ENCODE measurements around the gene EP400. TPM values are rescaled to one million over a fixed set of nuclear protein-coding genes. Genes with fewer than 3 reads are reported as not detected.

EP400 gene
- total RNA-seq, 1 experiment from 2014 or later = 60.5 TPM

GRCh38 chr12:132018193-132018916 lies 68.6 kb downstream of the EP400 start:
- Histone ChIP-seq H3K4me3 (ENCODE audit: low read depth, low read length) (no peak overlapping the region), H3K9me3 (no peaks in the 10 kb centered on the region), H3K36me3 (ENCODE audit: control insufficient read depth, insufficient read depth, low read length) (no peaks in the 10 kb centered on the region; the same call in none of the 2 replicates), H3K27me3 (replicated peaks; ENCODE audit: control insufficient read depth, insufficient read depth, low read length) (no peaks in the 10 kb centered on the region), H3K4me1 (no peaks in the 10 kb centered on the region)
- Mint-ChIP-seq H3K4me1 (ENCODE audit: low read depth, unreplicated experiment) (no peaks in the 10 kb centered on the region), H3K36me3 (ENCODE audit: insufficient read depth, unreplicated experiment) (peaks cover 58% of the 10 kb centered on the region), H3K9me3 (ENCODE audit: unreplicated experiment) (no peaks in the 10 kb centered on the region), H3K27ac (ENCODE audit: unreplicated experiment) (no peak overlapping the region), H3K27me3 (ENCODE audit: insufficient read depth, unreplicated experiment) (no peaks in the 10 kb centered on the region), H3K4me3 (ENCODE audit: unreplicated experiment) (no peak overlapping the region)
- DNase-seq = no peak
- intact Hi-C loops (cut with micrococcal nuclease; ENCODE audit: unreplicated experiment) = no loop called here
- no peak for TF ChIP-seq CTCF (IDR thresholded peaks at IDR 0.05; ENCODE audit: insufficient read depth in 1 of 2, low read depth in 1 of 2, low read length in 1 of 2, severe bottlenecking in 1 of 2, unreplicated experiment in 1 of 2)
- ChIA-PET POLR2A (no interaction called here), CTCF (no interaction called here)
- no TSS peak for BruUV-seq (replicated peaks)

GRCh38 chr12:132019891-132020290 lies 70.1 kb downstream of the EP400 start:
- no peaks in the 10 kb centered on the region for H3K4me1 Mint-ChIP-seq (ENCODE audit: low read depth, unreplicated experiment)
- no peak for TF ChIP-seq CTCF (IDR thresholded peaks at IDR 0.05; ENCODE audit: insufficient read depth in 1 of 2, low read depth in 1 of 2, low read length in 1 of 2, severe bottlenecking in 1 of 2, unreplicated experiment in 1 of 2)
- Histone ChIP-seq H3K27me3 (replicated peaks; ENCODE audit: control insufficient read depth, insufficient read depth, low read length) (no peaks in the 10 kb centered on the region), H3K4me1 (no peaks in the 10 kb centered on the region), H3K4me3 (ENCODE audit: low read depth, low read length) (no peak overlapping the region), H3K9me3 (no peaks in the 10 kb centered on the region), H3K36me3 (ENCODE audit: control insufficient read depth, insufficient read depth, low read length) (no peaks in the 10 kb centered on the region)
- no peak overlapping the region for H3K4me3 Mint-ChIP-seq (ENCODE audit: unreplicated experiment)
- H3K36me3 Mint-ChIP-seq (ENCODE audit: insufficient read depth, unreplicated experiment) = peaks cover 65% of the 10 kb centered on the region
- BruUV-seq (replicated peaks) = no TSS peak
- ChIA-PET POLR2A (no interaction called here), CTCF (no interaction called here)
- intact Hi-C loops (cut with micrococcal nuclease; ENCODE audit: unreplicated experiment) = no loop called here
- no peaks in the 10 kb centered on the region for H3K9me3 Mint-ChIP-seq (ENCODE audit: unreplicated experiment)
- H3K27me3 Mint-ChIP-seq (ENCODE audit: insufficient read depth, unreplicated experiment) = no peaks in the 10 kb centered on the region
- no peak for DNase-seq
- no peak overlapping the region for H3K27ac Mint-ChIP-seq (ENCODE audit: unreplicated experiment)

GRCh38 chr12:132020292-132020691 lies 70.5 kb downstream of the EP400 start:
- POLR2A ChIA-PET = no interaction called here
- no peak for DNase-seq
- no peak overlapping the region for H3K4me3 Mint-ChIP-seq (ENCODE audit: unreplicated experiment)
- TF ChIP-seq CTCF (IDR thresholded peaks at IDR 0.05; ENCODE audit: insufficient read depth in 1 of 2, low read depth in 1 of 2, low read length in 1 of 2, severe bottlenecking in 1 of 2, unreplicated experiment in 1 of 2) = no peak
- no TSS peak for BruUV-seq (replicated peaks)
- H3K4me1 ChIP-seq = no peaks in the 10 kb centered on the region
- H3K4me1 Mint-ChIP-seq (ENCODE audit: low read depth, unreplicated experiment) = no peaks in the 10 kb centered on the region
- no peaks in the 10 kb centered on the region for H3K9me3 Mint-ChIP-seq (ENCODE audit: unreplicated experiment)
- intact Hi-C loops (cut with micrococcal nuclease; ENCODE audit: unreplicated experiment) = no loop called here
- peaks cover 65% of the 10 kb centered on the region for H3K36me3 Mint-ChIP-seq (ENCODE audit: insufficient read depth, unreplicated experiment)
- no peaks in the 10 kb centered on the region; the same call in 1 of the 2 replicates for H3K36me3 ChIP-seq (ENCODE audit: control insufficient read depth, insufficient read depth, low read length)
- no peak overlapping the region for H3K4me3 ChIP-seq (ENCODE audit: low read depth, low read length)
- H3K27me3 ChIP-seq (replicated peaks; ENCODE audit: control insufficient read depth, insufficient read depth, low read length) = no peaks in the 10 kb centered on the region
- CTCF ChIA-PET = no interaction called here
- H3K27me3 Mint-ChIP-seq (ENCODE audit: insufficient read depth, unreplicated experiment) = no peaks in the 10 kb centered on the region
- no peaks in the 10 kb centered on the region for H3K9me3 ChIP-seq
- no peak overlapping the region for H3K27ac Mint-ChIP-seq (ENCODE audit: unreplicated experiment)

Data from Caco-2 (cell line).